Measurements from ENCODE around the gene ABCC9. TPM values are rescaled to one million over a fixed set of nuclear protein-coding genes. Genes with fewer than 3 reads are reported as not detected.

The ABCC9 gene
- total and polyA plus RNA-seq, 10 donors: 0.42 to 21.8 (median 14.2) TPM

DNA sequence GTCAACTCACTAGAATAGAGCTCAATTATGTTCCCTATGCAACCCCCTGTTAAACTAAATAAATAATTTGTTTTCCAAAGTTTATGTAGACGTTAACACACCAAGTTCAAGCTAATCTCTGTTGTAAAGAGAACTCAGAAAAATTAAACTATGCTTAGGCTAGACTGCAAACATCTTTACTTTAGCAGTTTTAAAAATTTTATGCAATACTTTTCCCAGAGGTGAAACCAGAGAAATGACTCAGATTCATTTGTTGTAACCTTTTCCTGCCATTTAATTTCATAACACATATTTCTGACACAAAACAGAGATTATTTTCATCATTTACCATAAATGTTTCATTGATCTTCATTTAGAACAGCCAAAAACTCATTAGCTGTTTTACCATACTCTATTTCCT is 27.4 kb downstream of the ABCC9 start:
- intact Hi-C loops (cut with DNase I; ENCODE audit: low total_unique reads): no loop called here
- Histone ChIP-seq H3K27ac (no peak overlapping the region), H3K4me1 (no peaks in the 10 kb centered on the region), H3K27me3 (replicated peaks in 1 of 7) (no peaks in the 10 kb centered on the region), H3K36me3 (no peaks in the 10 kb centered on the region), H3K9me3 (no peaks in the 10 kb centered on the region), H3K4me3 (no peak overlapping the region)
- TF ChIP-seq POLR2A (IDR thresholded peaks at IDR 0.05) (no peak), POLR2AphosphoS5 (IDR thresholded peaks at IDR 0.05) (no peak)
- TF ChIP-seq, protein P1, sequence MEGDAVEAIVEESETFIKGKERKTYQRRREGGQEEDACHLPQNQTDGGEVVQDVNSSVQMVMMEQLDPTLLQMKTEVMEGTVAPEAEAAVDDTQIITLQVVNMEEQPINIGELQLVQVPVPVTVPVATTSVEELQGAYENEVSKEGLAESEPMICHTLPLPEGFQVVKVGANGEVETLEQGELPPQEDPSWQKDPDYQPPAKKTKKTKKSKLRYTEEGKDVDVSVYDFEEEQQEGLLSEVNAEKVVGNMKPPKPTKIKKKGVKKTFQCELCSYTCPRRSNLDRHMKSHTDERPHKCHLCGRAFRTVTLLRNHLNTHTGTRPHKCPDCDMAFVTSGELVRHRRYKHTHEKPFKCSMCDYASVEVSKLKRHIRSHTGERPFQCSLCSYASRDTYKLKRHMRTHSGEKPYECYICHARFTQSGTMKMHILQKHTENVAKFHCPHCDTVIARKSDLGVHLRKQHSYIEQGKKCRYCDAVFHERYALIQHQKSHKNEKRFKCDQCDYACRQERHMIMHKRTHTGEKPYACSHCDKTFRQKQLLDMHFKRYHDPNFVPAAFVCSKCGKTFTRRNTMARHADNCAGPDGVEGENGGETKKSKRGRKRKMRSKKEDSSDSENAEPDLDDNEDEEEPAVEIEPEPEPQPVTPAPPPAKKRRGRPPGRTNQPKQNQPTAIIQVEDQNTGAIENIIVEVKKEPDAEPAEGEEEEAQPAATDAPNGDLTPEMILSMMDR (IDR thresholded peaks at IDR 0.05 in 8 of 11, conservative IDR thresholded peaks at IDR 0.05 in 3 of 11): no peak
- WGBS, 5 donors: 58 to 83% (median 71%) methylated on average over 1 of the region's 1 CpG
- no peak for DNase-seq

- Histone ChIP-seq H3K27ac (no peak overlapping the region), H3K4me1 (no peaks in the 10 kb centered on the region), H3K27me3 (replicated peaks in 1 of 7) (no peaks in the 10 kb centered on the region), H3K4me3 (no peak overlapping the region), H3K9me3 (no peaks in the 10 kb centered on the region), H3K36me3 (no peaks in the 10 kb centered on the region)
- DNase-seq: no peak
- TF ChIP-seq, protein P1 (IDR thresholded peaks at IDR 0.05 in 8 of 11, conservative IDR thresholded peaks at IDR 0.05 in 3 of 11): no peak
- no peak for TF ChIP-seq POLR2AphosphoS5 (IDR thresholded peaks at IDR 0.05)
- no peak for TF ChIP-seq POLR2A (IDR thresholded peaks at IDR 0.05)
- 72 to 78% (median 76%) methylated on average over 3 of the region's 3 CpGs for WGBS, 5 donors
- intact Hi-C loops (cut with DNase I; ENCODE audit: low total_unique reads): no loop called here
These were observed 28.9 kb downstream of the ABCC9 start for GRCh38 chr12:21912318-21912717.

DNA sequence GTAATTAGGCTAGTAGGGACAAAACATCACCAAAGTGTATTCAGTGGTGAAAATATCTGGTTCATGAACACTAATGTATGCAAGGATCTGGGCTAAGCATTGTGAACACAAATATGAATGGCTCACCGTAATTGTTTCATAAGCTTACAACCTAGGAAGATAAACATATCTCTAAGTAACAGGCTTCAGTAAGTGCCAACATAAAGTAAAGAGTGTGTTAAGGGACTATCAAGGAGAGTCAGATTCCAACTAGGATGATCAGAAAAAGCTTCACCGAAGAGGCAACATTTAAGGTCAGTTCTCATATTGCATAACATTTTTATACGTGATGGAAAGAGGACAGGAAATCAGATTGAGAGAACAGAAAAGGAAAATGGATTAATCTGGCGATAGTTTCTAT is 29.4 kb downstream of the ABCC9 start:
- H3K27me3 ChIP-seq (replicated peaks in 1 of 7): no peaks in the 10 kb centered on the region
- intact Hi-C loops (cut with DNase I; ENCODE audit: low total_unique reads): no loop called here
- TF ChIP-seq POLR2A (IDR thresholded peaks at IDR 0.05) (no peak), POLR2AphosphoS5 (IDR thresholded peaks at IDR 0.05) (no peak)
- TF ChIP-seq, protein P1 (IDR thresholded peaks at IDR 0.05 in 8 of 11, conservative IDR thresholded peaks at IDR 0.05 in 3 of 11): no peak
- WGBS, 5 donors: 75 to 87% (median 79%) methylated on average over 4 of the region's 4 CpGs
- no peaks in the 10 kb centered on the region for H3K4me1 ChIP-seq
- no peaks in the 10 kb centered on the region for H3K36me3 ChIP-seq
- no peaks in the 10 kb centered on the region for H3K9me3 ChIP-seq
- H3K4me3 ChIP-seq: no peak overlapping the region
- DNase-seq: no peak
- no peak overlapping the region for H3K27ac ChIP-seq

DNA sequence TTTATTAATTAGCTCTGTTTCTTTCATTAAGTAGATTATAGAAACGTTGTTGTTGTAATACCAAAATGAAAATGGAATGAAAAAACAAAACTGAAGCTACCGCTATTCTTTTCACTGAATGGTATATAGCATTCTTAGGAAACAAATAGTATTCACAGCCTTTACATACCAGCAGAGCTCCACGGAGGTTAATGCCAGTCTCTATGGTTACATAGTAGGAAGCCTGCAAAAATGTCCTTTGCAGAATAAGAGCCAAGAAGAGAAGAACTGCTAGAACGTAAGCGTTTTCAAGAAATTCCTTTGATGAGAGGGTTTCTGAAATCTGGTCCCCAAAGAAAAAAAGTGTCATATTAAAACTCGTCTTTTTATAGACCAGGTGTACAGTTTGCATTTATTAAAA is 30.6 kb downstream of the ABCC9 start:
- no peak overlapping the region for H3K4me3 ChIP-seq
- no peak overlapping the region for H3K27ac ChIP-seq
- no peak for DNase-seq
- TF ChIP-seq POLR2AphosphoS5 (IDR thresholded peaks at IDR 0.05) (no peak), POLR2A (IDR thresholded peaks at IDR 0.05) (no peak)
- TF ChIP-seq, protein P1 (IDR thresholded peaks at IDR 0.05 in 8 of 11, conservative IDR thresholded peaks at IDR 0.05 in 3 of 11): no peak
- intact Hi-C loops (cut with DNase I; ENCODE audit: low total_unique reads): no loop called here
- H3K36me3 ChIP-seq: no peaks in the 10 kb centered on the region
- H3K4me1 ChIP-seq: no peaks in the 10 kb centered on the region
- WGBS, 5 donors: 59 to 65% (median 63%) methylated on average over 6 of the region's 6 CpGs
- H3K27me3 ChIP-seq (replicated peaks in 1 of 7): no peaks in the 10 kb centered on the region
- H3K9me3 ChIP-seq: no peaks in the 10 kb centered on the region

Data from spleen (tissue), 11 donors.